A673 (cell line): ENCODE data around the gene WDR19. TPM values are rescaled to one million over a fixed set of nuclear protein-coding genes. Genes with fewer than 3 reads are reported as not detected.
A peak's percentile ranks its signal among the peaks of the same experiment; 100 is the strongest.

Experiments
- BruUV-seq: library from RNA; stranded (reverse); fragments of 400-500 nt; replicated peaks from 2 replicates; lab custom pipeline; 2021; lab: Mats Ljungman, UMichigan
- CTCF ChIA-PET: fragments of 300-600 bp; sonication (Branson Sonifier 250); formaldehyde crosslinking; loops from one replicate; lab custom pipeline; 2022; ENCODE audit warnings: antibody characterized with exemption; lab: Charles Lee
- POLR2A ChIA-PET: fragments of 300-600 bp; sonication (Branson Sonifier 250); formaldehyde crosslinking; loops from one replicate; lab custom pipeline; 2022; ENCODE audit warnings: antibody characterized with exemption; ENCODE audit not compliant: low non-redundant PET; lab: Charles Lee
- DNase-seq: peaks from one replicate; pipeline ENCODE4 v3.0.0-alpha.2; 2015; ENCODE audit warnings: low spot score
- H3K27ac ChIP-seq: fragments of 200-600 bp; sonication (generic); 2 replicates; pipeline ENCODE4 v1.5.1; 2016; ENCODE audit warnings: mixed run types, low read depth, mild to moderate bottlenecking, mixed read lengths, antibody characterized with exemption, low read length; ENCODE audit not compliant: poor library complexity, severe bottlenecking
- H3K27me3 ChIP-seq: fragments of 200-600 bp; sonication (generic); replicated peaks from 2 replicates; pipeline ENCODE4 v1.6.1; 2017; ENCODE audit warnings: mixed run types, low read depth, mild to moderate bottlenecking, mixed read lengths, antibody characterized with exemption, low read length; ENCODE audit not compliant: insufficient read depth, poor library complexity
- H3K36me3 ChIP-seq: fragments of 200-600 bp; sonication (generic); 2 replicates; pipeline ENCODE4 v1.6.1; 2016; ENCODE audit warnings: mixed run types, mild to moderate bottlenecking, mixed read lengths, antibody characterized with exemption, low read length; ENCODE audit not compliant: insufficient read depth, poor library complexity, severe bottlenecking
- H3K4me1 ChIP-seq: fragments of 200-600 bp; sonication (generic); 2 replicates; pipeline ENCODE4 v1.6.1; 2017; ENCODE audit warnings: mixed run types, mild to moderate bottlenecking, mixed read lengths, antibody characterized with exemption, low read length; ENCODE audit not compliant: insufficient read depth, poor library complexity, severe bottlenecking
- H3K4me3 ChIP-seq: fragments of 200-600 bp; sonication (generic); 2 replicates; pipeline ENCODE4 v1.5.1; 2016; ENCODE audit warnings: low read depth, mixed run types, mild to moderate bottlenecking, mixed read lengths, low read length; ENCODE audit not compliant: poor library complexity, severe bottlenecking
- H3K9me3 ChIP-seq: fragments of 200-600 bp; sonication (generic); 2 replicates; pipeline ENCODE4 v1.6.1; 2016; ENCODE audit warnings: mixed run types, low read depth, mild to moderate bottlenecking, mixed read lengths, antibody characterized with exemption, low read length; ENCODE audit not compliant: poor library complexity, severe bottlenecking
- EZH2 ChIP-seq: fragments of 200-600 bp; sonication (generic); IDR thresholded peaks from 2 replicates; pipeline ENCODE4 v1.6.1; 2017; ENCODE audit warnings: borderline replicate concordance, low read depth, mild to moderate bottlenecking, mixed read lengths, antibody characterized with exemption, low read length; ENCODE audit not compliant: poor library complexity, severe bottlenecking
- intact Hi-C: fragments of 100-400 bp; cut with micrococcal nuclease; formaldehyde crosslinking; loops from one replicate; pipeline ENCODE4 v1.10.0; 2022; ENCODE audit not compliant: unreplicated experiment
- total RNA-seq: library from RNA; stranded (reverse); gene quantifications from 2 replicates; pipeline ENCODE4 v1.2.3, GENCODE V29; 2021
- TF ChIP-seq, protein P1 (sequence below): fragments of 300-800, 200-600 bp; sonication (generic); conservative IDR thresholded peaks from 2 replicates; pipeline ENCODE4 v1.5.1; 2017; ENCODE audit warnings: low read depth, mild to moderate bottlenecking, antibody characterized with exemption, low read length, moderate library complexity, mixed read lengths

Gene WDR19
- total RNA-seq, 1 experiment from 2014 or later = 33.7 TPM

DNA sequence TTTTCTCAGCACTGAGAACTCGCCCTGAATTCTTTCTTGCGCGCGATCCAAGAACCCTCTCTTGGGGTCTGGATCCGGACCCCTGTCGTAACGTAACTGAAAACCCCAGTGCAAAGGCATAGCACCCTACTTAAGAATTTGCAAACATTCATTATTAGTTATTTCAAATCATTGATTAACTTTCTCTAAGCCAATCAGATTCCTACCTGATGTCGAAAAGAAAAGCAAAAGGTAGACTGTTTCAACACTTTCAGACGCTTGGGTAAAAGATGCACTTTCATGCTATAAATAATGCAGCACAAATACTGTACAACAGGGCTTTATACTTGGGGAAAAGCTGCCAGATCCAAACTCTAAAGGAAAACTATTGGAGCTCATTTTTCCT lies 817 bp upstream of the WDR19 start:
- peak overlapping the region; percentile 37 for H3K27ac ChIP-seq
- POLR2A ChIA-PET = interaction anchor here (0.6 to 0.7 kb wide), 3 partner anchors 158 to 305 kb away, joined by 3 read pairs; no protein-coding TSS in a partner anchor

DNA sequence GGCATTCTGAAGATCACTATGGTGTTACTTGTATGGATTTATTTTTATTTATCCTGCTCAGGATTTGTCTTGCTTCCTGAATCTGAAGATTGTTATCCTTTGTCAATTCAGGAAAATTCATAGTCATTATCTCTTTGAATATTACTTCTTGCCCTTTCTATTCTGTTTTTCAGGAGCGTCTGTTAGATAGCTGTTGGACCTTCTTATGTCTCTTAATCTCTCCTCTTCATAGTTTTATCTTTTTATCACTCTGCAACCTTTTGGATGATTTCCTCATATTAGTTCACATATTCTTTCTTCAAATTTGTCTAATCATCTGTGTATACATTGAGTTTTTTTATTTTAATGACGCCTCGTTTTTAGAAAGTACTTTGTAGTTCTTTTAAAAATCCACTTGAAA lies 19.6 kb downstream of the WDR19 start:
- H3K36me3 ChIP-seq = peaks cover 26% of the 10 kb centered on the region
- POLR2A ChIA-PET = no interaction called here
- CTCF ChIA-PET = no interaction called here
- no peaks in the 10 kb centered on the region for H3K9me3 ChIP-seq
- no peak for DNase-seq
- no peaks in the 10 kb centered on the region for H3K27me3 ChIP-seq
- H3K4me1 ChIP-seq = no peaks in the 10 kb centered on the region
- BruUV-seq = no TSS peak
- no peak overlapping the region for H3K4me3 ChIP-seq
- H3K27ac ChIP-seq = no peak overlapping the region
- TF ChIP-seq, protein P1, sequence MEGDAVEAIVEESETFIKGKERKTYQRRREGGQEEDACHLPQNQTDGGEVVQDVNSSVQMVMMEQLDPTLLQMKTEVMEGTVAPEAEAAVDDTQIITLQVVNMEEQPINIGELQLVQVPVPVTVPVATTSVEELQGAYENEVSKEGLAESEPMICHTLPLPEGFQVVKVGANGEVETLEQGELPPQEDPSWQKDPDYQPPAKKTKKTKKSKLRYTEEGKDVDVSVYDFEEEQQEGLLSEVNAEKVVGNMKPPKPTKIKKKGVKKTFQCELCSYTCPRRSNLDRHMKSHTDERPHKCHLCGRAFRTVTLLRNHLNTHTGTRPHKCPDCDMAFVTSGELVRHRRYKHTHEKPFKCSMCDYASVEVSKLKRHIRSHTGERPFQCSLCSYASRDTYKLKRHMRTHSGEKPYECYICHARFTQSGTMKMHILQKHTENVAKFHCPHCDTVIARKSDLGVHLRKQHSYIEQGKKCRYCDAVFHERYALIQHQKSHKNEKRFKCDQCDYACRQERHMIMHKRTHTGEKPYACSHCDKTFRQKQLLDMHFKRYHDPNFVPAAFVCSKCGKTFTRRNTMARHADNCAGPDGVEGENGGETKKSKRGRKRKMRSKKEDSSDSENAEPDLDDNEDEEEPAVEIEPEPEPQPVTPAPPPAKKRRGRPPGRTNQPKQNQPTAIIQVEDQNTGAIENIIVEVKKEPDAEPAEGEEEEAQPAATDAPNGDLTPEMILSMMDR = no peak
- intact Hi-C loops = no loop called here

More for the DNA sequence above, 817 bp upstream of the WDR19 start:
- intact Hi-C loops = no loop called here
- Histone ChIP-seq H3K4me3 (peak overlapping the region; percentile 63), H3K27me3 (no peaks in the 10 kb centered on the region), H3K9me3 (no peaks in the 10 kb centered on the region), H3K36me3 (no peaks in the 10 kb centered on the region), H3K4me1 (peaks cover 8% of the 10 kb centered on the region)
- BruUV-seq = TSS peak; percentile 97
- TF ChIP-seq, protein P1 = no peak
- TF ChIP-seq EZH2 = no peak
- no peak for DNase-seq
- CTCF ChIA-PET = interaction anchor here (0.6 to 0.7 kb wide), 4 partner anchors 8 to 360 kb away, joined by 3 to 7 read pairs (median 6); no protein-coding TSS in a partner anchor

DNA sequence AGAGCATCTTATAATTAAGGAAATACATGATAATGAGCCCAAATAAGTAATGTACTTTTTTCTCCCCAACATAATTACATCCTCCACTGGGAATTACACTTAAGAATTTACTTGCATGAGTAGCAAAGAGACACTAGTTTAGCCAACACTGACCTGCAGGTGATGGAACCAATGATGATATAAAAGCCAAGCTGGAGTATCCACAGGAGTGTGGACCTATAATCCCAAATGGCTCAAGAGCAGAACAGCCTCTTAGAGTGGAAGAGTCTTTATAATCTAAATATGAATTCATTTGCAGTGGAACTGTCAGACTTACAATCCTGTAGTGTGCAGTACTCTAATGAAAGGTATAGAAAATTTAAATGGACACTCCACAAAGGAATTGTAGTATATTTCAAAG lies 22.2 kb downstream of the WDR19 start:
- Histone ChIP-seq H3K4me3 (no peak overlapping the region), H3K27ac (no peak overlapping the region), H3K27me3 (no peaks in the 10 kb centered on the region), H3K36me3 (peaks cover 34% of the 10 kb centered on the region), H3K9me3 (no peaks in the 10 kb centered on the region), H3K4me1 (no peaks in the 10 kb centered on the region)
- ChIA-PET CTCF (interaction anchor here (0.6 kb wide), 1 partner anchor 35 kb away, joined by 3 read pairs; no protein-coding TSS in a partner anchor), POLR2A (no interaction called here)
- no peak for DNase-seq
- intact Hi-C loops = no loop called here
- no TSS peak for BruUV-seq
- TF ChIP-seq, protein P1 = no peak
- TF ChIP-seq EZH2 = no peak
